Testis (tissue), 3 donors: ENCODE data around the gene CDC27. TPM values are rescaled to one million over a fixed set of nuclear protein-coding genes. Genes with fewer than 3 reads are reported as not detected.
"Not testable (repeated sequence)": the region's sequence is repeated elsewhere in the genome, so short reads cannot be mapped to it uniquely, and the experiment has no call there.

Experiments used
- DNase-seq: peaks from one replicate; pipeline ENCODE4 v3.0.0-alpha.2; 2019
- H3K27ac ChIP-seq, 2 donors: fragments of 200-600 bp; sonication (generic); one replicate each; pipeline ENCODE4 v1.5.1; 2019
- H3K27me3 ChIP-seq: fragments of 200-600 bp; sonication (generic); one replicate; pipeline ENCODE4 v1.5.1; 2019
- H3K36me3 ChIP-seq: fragments of 200-600 bp; sonication (generic); one replicate; pipeline ENCODE4 v1.5.1; 2017; ENCODE audit warnings: low read depth; ENCODE audit errors: missing control alignments
- H3K4me1 ChIP-seq: fragments of 200-600 bp; sonication (generic); one replicate; pipeline ENCODE4 v1.5.1; 2019
- H3K4me3 ChIP-seq, 2 donors: fragments of 200-600 bp; sonication (generic); one replicate each; pipeline ENCODE4 v1.5.1; 2017 to 2019
- H3K9me3 ChIP-seq: fragments of 200-600 bp; sonication (generic); one replicate; pipeline ENCODE4 v1.5.1; 2017
- POLR2A ChIP-seq: fragments of 450-650 bp; IDR thresholded peaks from one replicate; pipeline ENCODE4 v1.6.1; 2017; ENCODE audit warnings: antibody characterized with exemption, mild to moderate bottlenecking, moderate library complexity
- WGBS, 2 donors: methylation state at CpG; one replicate each; pipeline ENCODE4 v1.1.5; 2018; 5-methylcytosine and 5-hydroxymethylcytosine counted together
- intact Hi-C: fragments of 100-400 bp; cut with DNase I; formaldehyde crosslinking; loops from one replicate; pipeline ENCODE4 v1.15.1; 2023; ENCODE audit warnings: low total_unique reads
- polyA plus RNA-seq: library from polyadenylated mRNA; stranded (reverse); fragments of 350-450 nt; fragmentation: Illumina TruSeq; extraction: RNeasy Lipid Tissue Mini Kit (QIAGEN cat#74804); gene quantifications from one replicate; pipeline ENCODE4 v1.2.3, GENCODE V29; 2014; ENCODE audit warnings: low read depth, low replicate concordance; ENCODE audit not compliant: insufficient read depth
- total RNA-seq, 2 donors: library from RNA; depleted of rRNA; stranded (reverse); fragments of >200 nt; gene quantifications; one replicate each; pipeline ENCODE4 v1.2.3, GENCODE V29; 2016
- TF ChIP-seq, protein P1 (sequence below), 3 experiments: fragments of 450-650 bp in 2 of 3; fragments of 200-600 bp in 1 of 3; sonication (generic) in 1 of 3; IDR thresholded peaks; one replicate each; pipeline ENCODE4 v1.5.1; 2016 to 2019; ENCODE audit warnings: antibody characterized with exemption in 3 of 3, mild to moderate bottlenecking in 2 of 3, moderate library complexity in 1 of 3

The CDC27 gene
- total and polyA plus RNA-seq, 3 donors from 2014 or later: 74.6 to 99.8 (median 85.8) TPM

DNA sequence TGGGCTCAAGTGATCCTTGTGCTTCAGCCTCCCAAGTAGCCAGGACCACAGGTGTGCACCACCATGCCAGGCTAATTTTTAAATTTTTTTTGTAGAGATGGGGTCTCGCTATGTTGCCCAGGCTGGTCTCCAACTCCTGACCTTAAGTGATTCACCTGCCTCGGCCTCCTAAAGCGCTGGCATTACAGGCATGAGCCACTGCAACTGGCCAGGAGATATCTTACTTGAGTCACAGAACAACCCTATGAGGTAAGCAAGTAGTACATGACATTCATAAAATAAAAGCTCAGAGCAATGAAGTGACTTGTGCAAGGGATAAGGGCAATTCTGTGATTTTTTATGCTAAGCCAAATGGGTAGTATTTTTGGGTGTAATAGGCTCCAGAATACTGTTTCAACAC, 57.3 kb downstream of the CDC27 start:
- WGBS, 2 donors: 68 to 81% methylated on average over 3 of the region's 3 CpGs
- DNase-seq: no peak
- H3K4me3 ChIP-seq: no peak overlapping the region

DNA sequence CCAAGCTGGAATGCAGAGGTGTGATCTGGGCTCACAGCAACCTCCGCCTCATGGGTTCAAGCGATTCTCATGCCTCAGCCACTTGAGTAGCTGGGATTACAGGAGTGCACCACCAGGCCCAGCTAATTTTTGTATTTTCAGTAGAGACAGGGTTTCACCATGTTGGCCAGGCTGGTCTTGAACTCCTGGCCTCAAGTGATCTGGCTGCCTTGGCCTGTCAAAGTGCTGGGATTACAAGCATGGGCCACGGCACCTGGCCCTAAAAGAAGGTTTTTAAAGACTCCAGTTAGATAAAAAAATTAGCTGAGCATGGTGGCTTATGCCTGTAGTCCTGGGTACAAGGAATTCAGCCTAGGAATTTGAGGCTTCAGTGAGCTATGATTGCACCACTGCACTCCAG, 62.3 kb downstream of the CDC27 start:
- intact Hi-C loops, H3K27ac ChIP-seq, H3K4me1 ChIP-seq, H3K4me3 ChIP-seq, H3K9me3 ChIP-seq, H3K36me3 ChIP-seq, DNase-seq, H3K27me3 ChIP-seq: not testable (repeated sequence)
- WGBS, 2 donors: 89 to 92% methylated on average over 3 of the region's 3 CpGs

More for the DNA sequence above, 57.3 kb downstream of the CDC27 start:
- intact Hi-C loops: no loop called here
- no peak overlapping the region for H3K27ac ChIP-seq
- no peaks in the 10 kb centered on the region for H3K27me3 ChIP-seq
- TF ChIP-seq, protein P1, sequence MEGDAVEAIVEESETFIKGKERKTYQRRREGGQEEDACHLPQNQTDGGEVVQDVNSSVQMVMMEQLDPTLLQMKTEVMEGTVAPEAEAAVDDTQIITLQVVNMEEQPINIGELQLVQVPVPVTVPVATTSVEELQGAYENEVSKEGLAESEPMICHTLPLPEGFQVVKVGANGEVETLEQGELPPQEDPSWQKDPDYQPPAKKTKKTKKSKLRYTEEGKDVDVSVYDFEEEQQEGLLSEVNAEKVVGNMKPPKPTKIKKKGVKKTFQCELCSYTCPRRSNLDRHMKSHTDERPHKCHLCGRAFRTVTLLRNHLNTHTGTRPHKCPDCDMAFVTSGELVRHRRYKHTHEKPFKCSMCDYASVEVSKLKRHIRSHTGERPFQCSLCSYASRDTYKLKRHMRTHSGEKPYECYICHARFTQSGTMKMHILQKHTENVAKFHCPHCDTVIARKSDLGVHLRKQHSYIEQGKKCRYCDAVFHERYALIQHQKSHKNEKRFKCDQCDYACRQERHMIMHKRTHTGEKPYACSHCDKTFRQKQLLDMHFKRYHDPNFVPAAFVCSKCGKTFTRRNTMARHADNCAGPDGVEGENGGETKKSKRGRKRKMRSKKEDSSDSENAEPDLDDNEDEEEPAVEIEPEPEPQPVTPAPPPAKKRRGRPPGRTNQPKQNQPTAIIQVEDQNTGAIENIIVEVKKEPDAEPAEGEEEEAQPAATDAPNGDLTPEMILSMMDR (IDR thresholded peaks at IDR 0.05): no peak
- no peak for TF ChIP-seq POLR2A
- no peaks in the 10 kb centered on the region for H3K4me1 ChIP-seq
- no peaks in the 10 kb centered on the region for H3K36me3 ChIP-seq
- H3K9me3 ChIP-seq: no peaks in the 10 kb centered on the region

DNA sequence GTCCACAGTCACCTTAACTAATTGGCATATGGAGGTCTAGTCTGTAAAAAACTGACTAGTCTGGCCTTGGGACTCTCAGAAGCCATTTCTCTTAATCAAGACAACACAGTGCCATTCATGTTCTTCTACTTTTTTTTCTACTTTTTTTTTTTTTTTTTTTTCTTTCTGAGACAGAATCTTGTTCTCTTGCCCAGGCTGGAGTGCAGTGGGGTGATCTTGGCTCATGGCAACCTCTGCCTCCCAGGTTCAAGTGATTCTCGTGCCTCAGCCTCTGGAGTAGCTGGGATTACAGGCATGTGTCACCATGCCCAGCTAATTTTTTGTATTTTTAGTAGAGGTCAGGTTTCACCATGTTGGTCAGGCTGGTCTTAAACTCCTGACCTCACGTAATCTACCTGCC, 65.8 kb downstream of the CDC27 start:
- not testable (repeated sequence) for H3K27me3 ChIP-seq, H3K27ac ChIP-seq, H3K4me1 ChIP-seq, DNase-seq, H3K9me3 ChIP-seq, H3K36me3 ChIP-seq, H3K4me3 ChIP-seq
- WGBS, 2 donors: 82 to 97% methylated on average over 2 of the region's 2 CpGs
- intact Hi-C loops: loop anchor here (5.0 kb wide), 1 partner anchor 509 kb away; no protein-coding TSS in a partner anchor

DNA sequence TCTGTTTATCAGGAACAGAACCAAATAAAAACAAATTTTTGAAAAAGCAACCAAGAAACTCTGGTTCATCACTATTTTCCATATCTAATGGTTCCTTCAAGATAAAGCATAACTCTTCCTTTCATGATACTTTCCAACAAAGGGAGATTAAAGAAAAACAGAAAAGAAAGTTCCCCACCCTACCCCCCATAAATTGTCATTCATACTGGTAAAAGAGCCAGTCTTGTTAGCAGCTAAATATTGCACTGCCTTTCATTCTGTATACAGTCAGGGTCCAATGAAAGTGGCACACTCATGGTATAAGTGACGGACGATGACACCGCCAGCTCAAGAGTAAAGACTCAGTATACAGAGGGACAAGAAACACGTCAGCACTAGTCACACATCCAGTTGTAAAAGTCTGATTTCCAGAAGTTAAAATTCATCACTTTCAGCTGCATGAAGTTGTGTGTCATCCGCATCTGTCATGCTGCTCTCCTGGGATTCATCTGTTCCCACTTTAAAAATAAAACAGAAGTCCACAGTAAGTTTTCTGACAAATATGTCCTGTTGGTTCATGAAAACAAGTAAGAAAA, 68.5 kb downstream of the CDC27 start:
- TF ChIP-seq POLR2A: no peak
- TF ChIP-seq, protein P1 (IDR thresholded peaks at IDR 0.05): no peak
- Histone ChIP-seq H3K9me3 (no peaks in the 10 kb centered on the region), H3K4me1 (no peaks in the 10 kb centered on the region), H3K27ac (no peak overlapping the region), H3K36me3 (no peaks in the 10 kb centered on the region), H3K4me3 (no peak overlapping the region), H3K27me3 (no peaks in the 10 kb centered on the region)
- intact Hi-C loops: loop anchor here (5.0 kb wide), 1 partner anchor 512 kb away; no protein-coding TSS in a partner anchor
- 82 to 93% methylated on average over 5 of the region's 5 CpGs for WGBS, 2 donors
- DNase-seq: no peak

DNA sequence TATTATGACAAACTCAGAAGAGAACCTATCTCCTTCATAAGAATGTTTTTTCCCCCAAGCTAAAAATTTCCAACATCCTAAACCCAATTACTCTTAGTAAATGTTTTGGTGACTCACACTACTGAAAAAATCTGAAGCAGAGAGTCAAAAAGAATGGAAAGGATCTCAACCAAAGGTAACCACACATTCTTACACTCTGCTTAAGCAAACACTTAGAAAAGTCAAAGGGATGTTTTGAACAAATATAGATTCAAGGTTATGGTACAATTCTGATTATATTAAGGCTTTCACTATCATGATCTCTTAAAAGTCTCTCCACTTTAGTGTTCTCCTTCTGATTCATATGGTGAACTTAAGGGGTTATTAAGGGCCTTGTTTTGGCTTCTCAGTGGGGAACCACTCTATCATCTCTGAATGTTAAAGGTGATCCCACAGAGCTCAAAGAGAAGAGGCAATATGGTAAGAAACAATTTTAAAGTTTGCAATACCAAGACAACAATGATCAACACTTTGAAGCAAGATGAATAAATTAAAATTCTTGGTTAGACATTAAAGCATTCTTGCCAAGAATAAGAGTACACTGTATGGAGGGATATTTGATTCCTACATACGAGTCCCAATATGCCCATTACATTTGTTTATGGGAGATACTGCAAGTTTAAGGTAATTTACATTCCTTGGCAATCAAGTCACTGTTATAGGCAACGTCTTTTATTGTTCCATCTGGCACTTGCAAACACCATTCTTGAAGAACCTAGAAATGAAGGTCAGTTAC, 69.2 kb downstream of the CDC27 start:
- intact Hi-C loops: loop anchor here (5.0 kb wide), 1 partner anchor 512 kb away; no protein-coding TSS in a partner anchor
- Histone ChIP-seq H3K4me3 (no peak overlapping the region), H3K9me3 (no peaks in the 10 kb centered on the region), H3K4me1 (no peaks in the 10 kb centered on the region), H3K36me3 (no peaks in the 10 kb centered on the region), H3K27ac (no peak overlapping the region), H3K27me3 (no peaks in the 10 kb centered on the region)
- no peak for DNase-seq
- TF ChIP-seq, protein P1 (IDR thresholded peaks at IDR 0.05): no peak
- TF ChIP-seq POLR2A: no peak
- 70 to 81% methylated on average over 2 of the region's 2 CpGs for WGBS, 2 donors
